GM21528 (cell line): Measurements from ENCODE around the gene TLN1.

ENCODE experiments used
- ATAC-seq: cut with Tn5 transposase; IDR thresholded peaks from one replicate; pipeline ENCODE4 v1.9.1; 2021; ENCODE audit warnings: mild to moderate bottlenecking, moderate library complexity; ENCODE audit not compliant: unreplicated experiment, low FRiP score

Gene TLN1

GRCh38 chr9:35729700-35730485 lies 2.1 kb downstream of the TLN1 start:
- ATAC-seq: no peak

GRCh38 chr9:35729101-35729500 lies 2.9 kb downstream of the TLN1 start:
- ATAC-seq: no peak

GRCh38 chr9:35728041-35728971 lies 3.7 kb downstream of the TLN1 start:
- no peak for ATAC-seq

- ATAC-seq: no peak
Measured at GRCh38 chr9:35727676-35728040, 4.3 kb downstream of the TLN1 start.

- ATAC-seq: no peak
Measured at GRCh38 chr9:35726931-35727330, 5.1 kb downstream of the TLN1 start.

- no peak for ATAC-seq
Measured at GRCh38 chr9:35725362-35725761, 6.6 kb downstream of the TLN1 start.

- no peak for ATAC-seq
Measured at GRCh38 chr9:35723908-35724307, 8.1 kb downstream of the TLN1 start.

GRCh38 chr9:35723426-35723825 lies 8.6 kb downstream of the TLN1 start:
- no peak for ATAC-seq

- no peak for ATAC-seq
Measured at GRCh38 chr9:35719546-35719945, 12.4 kb downstream of the TLN1 start.

GRCh38 chr9:35718721-35719511 lies 13.1 kb downstream of the TLN1 start:
- ATAC-seq: no peak

GRCh38 chr9:35717132-35717870 lies 14.7 kb downstream of the TLN1 start:
- ATAC-seq: no peak

GRCh38 chr9:35716230-35716629 lies 15.8 kb downstream of the TLN1 start:
- no peak for ATAC-seq

GRCh38 chr9:35714579-35715252 lies 17.3 kb downstream of the TLN1 start:
- no peak for ATAC-seq

GRCh38 chr9:35714123-35714522 lies 17.9 kb downstream of the TLN1 start:
- ATAC-seq: no peak

- no peak for ATAC-seq
Measured at GRCh38 chr9:35713578-35713977, 18.4 kb downstream of the TLN1 start.

GRCh38 chr9:35712762-35713400 lies 19.1 kb downstream of the TLN1 start:
- no peak for ATAC-seq

- no peak for ATAC-seq
Measured at GRCh38 chr9:35711501-35712428, 20.2 kb downstream of the TLN1 start.
